ENCODE data around the gene VIPR2.
"Not testable (repeated sequence)": the region's sequence is repeated elsewhere in the genome, so short reads cannot be mapped to it uniquely, and the experiment has no call there.

Gene VIPR2

DNA sequence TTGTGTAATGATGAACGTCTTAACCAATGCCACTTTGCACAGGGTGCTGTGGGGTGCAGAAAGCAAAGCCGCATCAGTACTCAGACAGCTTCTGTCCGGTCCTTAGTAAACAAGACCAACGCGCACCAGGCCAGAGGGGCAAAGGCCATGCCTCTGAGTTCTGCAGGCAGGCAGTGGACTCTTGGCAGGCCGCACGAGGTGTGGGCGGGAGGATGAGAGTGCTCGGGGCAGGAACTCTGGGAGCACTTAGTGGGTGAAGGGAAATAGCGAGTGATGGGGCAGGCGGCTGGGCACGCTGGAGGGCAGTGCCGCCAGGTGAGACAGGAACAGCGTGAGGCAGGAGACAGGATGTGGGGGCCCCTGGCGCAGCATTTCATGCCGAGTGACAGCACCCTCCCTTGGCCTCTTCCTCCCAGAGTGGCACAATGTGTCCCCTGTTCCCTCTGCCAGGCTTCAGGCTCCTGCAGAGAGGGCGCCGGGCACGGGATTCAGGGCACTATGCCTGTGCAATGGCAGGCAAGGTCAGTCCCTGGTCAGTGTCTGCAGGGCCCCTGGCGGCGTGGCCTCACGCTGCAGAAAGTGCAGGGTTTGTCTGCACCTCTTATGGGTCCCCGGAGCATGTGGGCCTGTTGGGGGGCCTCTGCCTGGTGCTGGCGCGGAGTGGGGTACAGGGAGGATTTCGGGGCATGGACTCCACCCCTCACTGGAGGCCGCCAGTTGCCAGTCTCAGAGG, 60.4 kb downstream of the VIPR2 start:
- DNase-seq (ENCODE audit: insufficient read length, low spot score) (no peak), FAIRE-seq (no peak)
- no peak for TF ChIP-seq POLR2A (IDR thresholded peaks at IDR 0.05; ENCODE audit: low read depth, low read length)

DNA sequence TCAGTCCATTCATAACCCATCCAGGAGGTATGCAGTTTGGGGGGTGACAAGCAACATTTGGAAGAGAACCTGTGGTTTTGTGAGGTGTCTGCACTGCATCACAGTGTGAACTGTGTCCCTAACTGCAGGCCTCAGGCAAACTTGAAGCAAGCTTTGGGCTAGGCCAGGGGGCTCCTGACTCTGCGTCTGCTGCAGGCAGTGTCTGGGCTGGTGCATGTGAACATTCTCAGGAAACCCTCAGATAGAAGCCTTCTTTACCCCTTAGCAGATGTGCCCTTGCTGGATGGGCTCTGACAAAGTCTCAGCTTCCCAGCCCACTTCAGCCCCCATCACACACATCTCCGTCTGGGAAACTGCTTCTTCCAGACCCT, 61.0 kb downstream of the VIPR2 start:
- DNase-seq (ENCODE audit: insufficient read length, low spot score) (no peak), FAIRE-seq (no peak)
- TF ChIP-seq POLR2A (IDR thresholded peaks at IDR 0.05; ENCODE audit: low read depth, low read length): no peak

DNA sequence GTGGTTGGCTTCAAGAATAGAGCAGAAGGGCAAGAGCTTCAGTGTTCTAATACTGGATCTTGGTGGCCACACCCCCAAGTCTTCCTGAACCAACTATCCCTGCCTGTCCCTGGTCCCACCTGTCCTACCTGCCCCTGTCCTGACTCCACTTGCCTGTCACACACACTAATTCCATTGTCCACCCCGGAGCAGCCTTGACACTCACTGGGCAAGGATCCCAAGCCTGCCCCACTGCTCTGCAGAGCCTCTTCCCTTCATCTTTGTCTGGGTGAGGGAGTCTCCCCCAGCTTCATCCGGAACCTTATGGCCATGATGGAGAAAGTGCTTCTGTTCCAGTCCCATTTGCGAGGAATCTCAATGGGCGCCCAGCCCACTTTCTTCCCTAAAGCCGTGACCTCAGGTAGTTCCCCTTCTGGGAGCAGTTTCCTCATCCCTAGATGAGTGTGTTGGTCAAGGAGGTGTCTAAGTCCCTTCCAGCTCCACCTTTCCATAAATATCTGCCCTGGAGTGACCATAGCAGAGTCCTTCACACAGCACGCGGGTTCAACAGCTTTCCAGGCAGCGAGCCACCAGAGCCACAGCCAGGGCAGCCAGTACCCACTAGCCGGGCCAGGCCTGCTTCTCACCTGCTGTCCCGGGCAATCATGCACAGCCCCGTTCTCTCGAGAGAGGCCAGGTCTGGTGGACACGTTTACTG, 61.5 kb downstream of the VIPR2 start:
- DNase-seq (ENCODE audit: insufficient read length, low spot score): no peak
- no peak for FAIRE-seq
- no peak for TF ChIP-seq POLR2A (IDR thresholded peaks at IDR 0.05; ENCODE audit: low read depth, low read length)

DNA sequence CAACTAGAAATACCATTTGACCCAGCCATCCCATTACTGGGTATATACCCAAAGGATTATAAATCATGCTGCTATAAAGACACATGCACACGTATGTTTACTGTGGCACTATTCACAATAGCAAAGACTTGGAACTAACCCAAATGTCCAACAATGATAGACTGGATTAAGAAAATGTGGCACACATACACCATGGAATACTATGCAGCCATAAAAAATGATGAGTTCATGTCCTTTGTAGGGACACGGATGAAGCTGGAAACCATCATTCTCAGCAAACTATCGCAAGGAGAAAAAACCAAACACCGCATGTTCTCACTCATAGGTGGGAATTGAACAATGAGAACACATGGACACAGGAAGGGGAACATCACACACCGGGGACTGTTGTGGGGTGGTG, 62.6 kb downstream of the VIPR2 start:
- not testable (repeated sequence) for DNase-seq (ENCODE audit: insufficient read length, low spot score); FAIRE-seq

DNA sequence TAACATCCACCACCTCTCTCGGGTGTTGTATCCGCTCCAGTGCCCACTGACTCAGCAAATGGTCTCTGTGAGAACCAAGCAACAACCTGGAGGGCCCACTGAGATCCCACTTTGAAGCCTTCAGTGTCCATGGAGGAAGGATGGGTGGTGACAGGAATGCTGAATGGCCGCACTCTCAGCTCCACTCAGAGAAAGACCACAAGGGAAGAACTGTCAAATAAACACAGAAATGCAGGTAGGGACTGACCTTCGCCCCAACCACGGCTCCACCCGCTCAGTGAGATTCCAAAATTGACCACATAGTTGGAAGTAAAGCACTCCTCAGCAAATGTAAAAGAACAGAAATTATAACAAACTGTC, 65.8 kb downstream of the VIPR2 start:
- no peak for FAIRE-seq
- TF ChIP-seq POLR2A (IDR thresholded peaks at IDR 0.05; ENCODE audit: low read depth, low read length): no peak
- DNase-seq (ENCODE audit: insufficient read length, low spot score): no peak

DNA sequence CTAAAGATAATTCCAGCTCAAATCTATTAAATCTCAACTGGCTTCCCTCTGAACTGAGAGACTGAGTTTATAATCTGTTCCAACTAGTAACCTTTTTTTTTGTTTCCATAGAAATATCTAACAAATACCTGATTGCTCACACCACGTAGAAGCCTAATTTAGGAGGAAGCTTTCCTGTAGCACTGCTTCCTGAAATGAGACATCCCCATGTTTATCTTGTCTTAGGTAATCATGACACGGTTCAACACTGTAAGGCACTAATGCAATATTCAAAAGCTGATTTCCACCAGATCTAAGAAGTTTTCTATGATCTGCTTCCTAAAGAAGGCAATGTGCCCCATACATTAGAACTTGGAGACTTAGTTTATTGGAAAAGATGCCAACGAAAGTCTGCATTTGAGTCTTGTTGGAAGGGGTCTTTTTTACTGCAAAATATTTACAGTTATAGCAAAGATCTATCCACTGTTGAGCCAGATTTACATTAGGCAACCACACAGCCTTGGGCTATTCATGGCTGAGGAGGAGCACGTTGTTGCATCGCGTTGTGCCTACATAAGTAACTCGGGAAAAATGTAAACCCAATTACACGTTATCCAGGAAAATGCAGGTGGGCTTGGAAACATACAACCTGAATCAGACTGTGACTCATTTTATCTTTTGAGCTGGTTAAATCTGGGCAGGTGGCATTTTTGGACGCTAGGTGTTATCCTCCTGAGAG, 66.3 kb downstream of the VIPR2 start:
- no peak for TF ChIP-seq POLR2A (IDR thresholded peaks at IDR 0.05; ENCODE audit: low read depth, low read length)
- DNase-seq (ENCODE audit: insufficient read length, low spot score) (no peak), FAIRE-seq (no peak)

DNA sequence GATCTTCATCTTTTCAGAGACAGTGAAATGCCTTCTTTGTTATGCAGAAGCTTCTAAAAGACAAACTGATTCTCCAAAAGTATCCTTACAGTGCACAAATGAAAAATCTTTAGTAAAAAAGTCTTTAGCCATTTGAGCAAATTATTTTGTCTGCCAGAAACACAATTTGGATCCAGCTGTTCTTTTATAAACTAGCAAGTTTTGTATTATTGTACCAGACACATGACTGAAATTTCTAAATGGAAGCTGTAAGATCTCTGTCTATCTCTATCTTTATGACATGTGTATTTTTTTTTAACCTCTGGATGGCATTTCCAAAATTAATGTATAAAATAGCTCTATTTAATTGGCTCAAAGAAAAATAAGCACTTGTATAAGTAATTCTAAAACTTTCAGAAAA, 68.3 kb downstream of the VIPR2 start:
- FAIRE-seq: no peak
- no peak for DNase-seq (ENCODE audit: insufficient read length, low spot score)
- no peak for TF ChIP-seq POLR2A (IDR thresholded peaks at IDR 0.05; ENCODE audit: low read depth, low read length)

DNA sequence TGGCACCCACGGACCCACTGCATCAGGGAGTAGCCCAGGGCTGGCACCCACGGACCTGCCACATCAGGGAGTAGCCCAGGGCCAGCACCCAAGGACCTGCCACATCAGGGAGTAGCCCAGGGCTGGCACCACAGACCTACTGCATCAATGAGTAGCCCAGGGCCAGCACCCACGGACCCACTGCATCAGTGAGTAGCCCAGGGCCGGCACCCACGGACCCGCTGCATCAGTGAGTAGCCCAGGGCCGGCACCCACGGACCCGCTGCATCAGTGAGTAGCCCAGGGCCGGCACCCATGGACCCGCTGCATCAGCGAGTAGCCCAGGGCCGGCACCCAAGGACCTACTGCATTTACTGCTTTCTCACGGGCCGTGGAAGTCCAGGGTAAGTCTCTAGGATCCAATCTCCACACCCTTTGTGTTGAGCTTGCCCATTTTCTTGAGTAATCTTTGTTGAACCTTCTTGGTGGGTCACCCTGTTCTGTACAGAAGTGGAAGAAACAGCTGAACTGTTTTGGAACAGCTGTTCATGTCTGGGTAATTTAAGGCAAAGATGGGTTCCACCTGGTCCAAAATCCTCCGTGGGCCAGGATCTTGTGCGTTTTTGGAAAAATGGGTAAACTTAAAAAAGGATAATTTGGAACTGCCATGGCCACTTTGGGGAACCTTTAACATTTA, 69.0 kb downstream of the VIPR2 start:
- FAIRE-seq (no peak), DNase-seq (ENCODE audit: insufficient read length, low spot score) (no peak)
- no peak for TF ChIP-seq POLR2A (IDR thresholded peaks at IDR 0.05; ENCODE audit: low read depth, low read length)

DNA sequence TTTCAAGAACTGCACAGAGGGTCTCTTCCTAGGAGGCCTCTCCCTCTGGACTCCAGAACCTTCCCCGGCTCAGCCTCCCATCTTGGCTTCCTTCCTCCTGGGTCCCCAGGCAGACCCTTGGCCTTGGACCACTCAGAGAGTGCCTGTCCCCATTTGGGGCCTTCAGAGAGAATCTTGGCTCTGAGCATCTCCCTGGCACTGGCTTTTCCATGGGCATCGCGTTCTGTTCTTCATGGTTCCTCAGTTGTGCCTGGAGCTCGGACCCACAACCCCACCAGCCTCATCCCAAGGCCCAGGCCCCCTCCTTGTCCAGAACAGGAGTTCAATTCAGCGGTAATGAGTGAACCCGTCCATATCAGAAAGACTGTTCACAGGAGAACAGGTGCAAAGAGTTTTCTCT, 73.4 kb downstream of the VIPR2 start:
- no peak for TF ChIP-seq POLR2A (IDR thresholded peaks at IDR 0.05; ENCODE audit: low read depth, low read length)
- DNase-seq (ENCODE audit: insufficient read length, low spot score) (no peak), FAIRE-seq (no peak)

DNA sequence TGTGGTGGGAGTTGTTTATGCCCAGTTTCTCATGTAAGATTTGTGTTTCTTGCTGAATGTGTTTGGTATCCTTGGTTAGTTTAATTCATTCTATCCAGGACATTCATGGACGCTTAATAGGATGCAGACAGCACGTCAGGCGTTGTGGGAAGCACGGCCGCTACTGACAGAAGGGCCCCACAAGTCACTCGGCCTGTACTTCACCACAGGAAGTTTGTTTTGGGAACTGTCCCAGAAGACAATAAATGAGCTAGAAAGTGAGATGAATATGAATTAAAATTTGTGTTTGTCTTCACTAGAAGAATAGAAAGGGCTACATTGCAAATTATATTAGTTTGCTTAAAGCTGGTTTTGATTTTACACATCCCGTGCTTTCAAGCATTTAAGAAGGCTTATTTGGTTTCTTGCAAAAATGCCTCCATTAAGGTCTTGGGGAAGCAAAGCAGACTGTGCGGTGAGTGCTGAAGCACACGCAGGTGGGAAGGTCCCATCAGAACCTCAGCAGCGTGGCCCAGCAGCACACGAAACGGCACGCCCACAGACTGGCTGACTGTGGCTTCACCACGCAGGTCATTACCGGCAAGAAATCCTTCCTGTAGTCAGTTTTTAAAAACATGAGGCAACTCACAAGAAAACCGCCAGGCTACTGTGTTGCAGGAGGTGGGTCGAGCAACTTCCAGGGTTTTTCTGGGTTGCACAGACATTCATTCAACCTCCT, 74.1 kb downstream of the VIPR2 start:
- no peak for DNase-seq (ENCODE audit: insufficient read length, low spot score)
- TF ChIP-seq POLR2A (IDR thresholded peaks at IDR 0.05; ENCODE audit: low read depth, low read length): no peak
- no peak for FAIRE-seq

DNA sequence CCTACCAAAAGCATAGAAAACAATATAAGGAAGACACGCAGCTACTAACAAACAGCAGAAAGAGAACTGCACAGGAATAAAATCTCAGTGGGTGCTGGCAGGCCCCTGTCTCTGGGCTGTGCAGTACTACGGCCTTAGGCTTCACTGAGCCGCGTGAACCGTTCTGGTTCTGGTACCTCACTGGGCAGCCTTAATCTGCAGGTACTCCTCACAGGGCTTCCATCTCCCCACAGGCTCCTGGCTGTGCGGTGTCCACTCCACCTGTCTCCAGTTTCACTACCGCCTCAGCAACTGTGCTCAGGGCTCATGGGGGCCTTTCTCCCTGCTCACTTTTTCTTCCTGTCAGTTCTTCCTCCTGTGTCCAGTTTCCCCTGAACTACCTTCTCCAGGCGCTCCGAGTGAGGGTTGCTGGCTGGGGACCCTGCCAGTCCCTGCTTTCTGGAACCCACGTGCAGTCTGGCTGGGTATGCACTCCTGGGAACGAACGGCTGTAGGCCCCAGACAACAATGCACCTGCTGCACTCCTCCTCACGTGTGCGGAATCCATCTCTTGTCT, 75.7 kb downstream of the VIPR2 start:
- DNase-seq (ENCODE audit: insufficient read length, low spot score) (no peak), FAIRE-seq (no peak)
- TF ChIP-seq POLR2A (IDR thresholded peaks at IDR 0.05; ENCODE audit: low read depth, low read length): no peak

DNA sequence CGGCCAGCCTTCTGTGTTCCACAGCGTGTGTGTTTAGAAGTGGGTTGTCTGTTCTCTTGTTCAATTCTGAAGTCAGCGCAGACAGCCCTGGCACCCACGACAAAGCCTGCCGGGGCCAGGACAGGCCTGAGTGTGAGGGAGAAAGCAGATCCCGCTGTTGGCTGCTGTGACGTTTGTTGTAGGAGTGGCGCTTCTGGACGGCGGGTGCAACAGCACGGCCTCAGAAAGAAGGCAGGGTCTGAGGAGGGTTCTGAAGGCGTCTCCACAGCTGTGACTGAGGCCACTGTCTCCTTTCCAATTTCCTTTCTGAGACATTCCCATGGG, 76.2 kb downstream of the VIPR2 start:
- DNase-seq (ENCODE audit: insufficient read length, low spot score) (no peak), FAIRE-seq (no peak)
- no peak for TF ChIP-seq POLR2A (IDR thresholded peaks at IDR 0.05; ENCODE audit: low read depth, low read length)

DNA sequence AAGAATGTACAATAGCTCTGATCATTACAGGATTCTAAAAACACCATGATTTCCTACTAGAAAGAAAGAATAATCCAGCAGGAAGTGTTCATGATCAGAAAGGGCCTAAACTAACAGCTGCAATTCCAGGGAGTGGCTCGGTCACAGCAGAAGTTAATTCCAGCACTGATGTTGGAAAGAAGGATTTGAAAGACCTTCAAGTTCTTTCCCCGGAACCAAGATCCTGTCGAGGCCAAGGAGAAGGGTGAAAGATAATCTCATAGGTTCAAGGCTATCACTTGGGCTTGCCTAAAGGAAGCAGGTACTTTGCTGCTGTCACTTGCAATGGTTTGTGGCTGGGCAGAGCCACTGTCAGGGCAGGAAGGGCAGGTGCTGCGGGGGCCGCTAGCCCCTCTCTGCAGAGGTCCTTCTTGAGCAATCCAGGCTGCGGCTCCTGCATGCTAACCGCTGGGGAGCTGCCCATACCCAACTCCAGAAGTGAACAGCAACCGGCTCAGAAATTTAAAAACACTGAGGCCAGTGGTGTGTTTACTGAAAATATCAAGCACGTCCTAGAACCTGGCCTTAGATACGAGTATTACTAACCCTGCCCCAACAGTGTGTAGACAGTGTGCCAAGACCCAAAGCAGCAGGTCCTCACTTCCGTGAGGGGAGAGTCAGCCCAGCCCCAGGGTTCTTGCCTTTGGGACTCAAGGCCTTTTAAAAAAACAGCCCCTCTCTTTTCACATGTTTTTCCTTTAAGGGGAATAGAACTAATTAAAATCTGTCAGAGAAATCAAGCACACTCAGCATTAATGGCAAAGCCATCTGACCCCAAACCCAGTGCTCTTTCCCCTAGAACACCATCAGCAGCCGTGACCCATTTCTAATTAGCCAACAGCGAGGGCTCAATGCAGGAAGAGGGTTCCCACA, 76.8 kb downstream of the VIPR2 start:
- no peak for DNase-seq (ENCODE audit: insufficient read length, low spot score)
- TF ChIP-seq POLR2A (IDR thresholded peaks at IDR 0.05; ENCODE audit: low read depth, low read length): no peak
- FAIRE-seq: no peak
